HFF-Myc (cell line): ENCODE data around the gene CD101.

ENCODE experiments used
- DNase-seq: peaks from one replicate; pipeline ENCODE4 v3.0.0-alpha.2; 2011; ENCODE audit warnings: low read depth; ENCODE audit errors: extremely low read depth
- H3K4me3 ChIP-seq: replicated peaks from 2 replicates; pipeline ENCODE4 v1.5.1; 2011; ENCODE audit warnings: low read depth, mild to moderate bottlenecking, control low read depth, low read length
- CTCF ChIP-seq: IDR thresholded peaks from 2 replicates; pipeline ENCODE4 v1.5.1; 2012; ENCODE audit warnings: mild to moderate bottlenecking, low read depth, low read length, control low read depth; ENCODE audit errors: missing control alignments

Gene CD101

DNA sequence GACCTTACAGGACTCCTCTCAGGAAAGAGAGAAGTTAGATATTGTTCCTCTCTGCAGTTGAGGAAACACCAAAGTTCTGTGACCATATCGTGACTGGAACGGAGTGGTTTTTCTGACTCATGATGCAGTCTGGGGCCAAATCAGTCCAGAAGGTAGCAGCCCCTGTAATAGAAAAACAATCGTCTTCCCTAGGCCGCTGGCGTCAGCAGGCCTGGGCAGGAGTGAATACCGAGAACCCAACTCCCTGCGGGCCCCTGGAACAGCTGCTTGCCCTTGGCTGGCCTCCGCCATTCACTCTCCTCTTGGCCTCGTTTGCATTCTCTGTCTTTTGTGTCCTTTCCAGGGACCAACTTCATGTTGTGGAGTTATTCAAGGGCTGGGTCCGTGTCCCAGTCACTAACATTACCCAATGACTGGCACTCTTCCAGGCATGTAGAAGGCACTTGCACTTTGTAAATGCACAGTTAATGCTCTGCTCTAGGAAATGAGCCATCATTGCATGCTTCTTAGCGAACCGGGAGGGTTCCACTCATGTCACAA, 10.9 kb upstream of the CD101 start:
- DNase-seq, result no peak
- no peak for TF ChIP-seq CTCF
- no peak overlapping the region for H3K4me3 ChIP-seq

DNA sequence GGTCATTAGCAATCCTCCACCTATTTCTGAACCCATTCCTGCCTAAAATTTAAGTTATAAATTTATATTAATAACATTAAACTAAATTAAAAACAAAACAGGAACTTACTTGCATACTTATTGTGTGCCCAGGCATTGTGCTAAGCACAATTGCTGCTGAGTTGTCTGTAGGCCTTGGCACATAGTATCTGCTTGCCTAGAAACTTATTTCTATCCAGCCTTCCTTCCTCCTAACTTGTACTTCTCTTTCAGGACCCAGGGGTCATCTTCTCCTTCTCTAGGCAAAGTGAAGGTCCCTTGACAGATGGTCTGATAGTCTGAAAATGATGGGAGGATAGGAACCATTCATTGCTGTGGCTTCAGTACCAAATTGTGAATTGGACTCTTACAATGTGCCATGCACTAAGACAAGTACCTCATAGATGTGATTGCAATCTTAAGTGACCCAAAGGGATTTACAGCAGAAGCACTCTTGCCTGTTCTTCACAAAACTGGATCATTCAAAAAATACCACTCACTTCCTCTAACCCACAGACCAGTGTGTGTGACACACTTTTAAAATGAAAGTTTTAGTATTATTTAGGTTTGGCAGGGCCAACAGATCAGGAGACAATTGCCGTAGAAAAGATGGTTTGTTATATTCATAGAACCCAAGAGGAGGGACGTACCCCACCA, 10.3 kb upstream of the CD101 start:
- no peak for DNase-seq
- no peak for TF ChIP-seq CTCF
- no peak overlapping the region for H3K4me3 ChIP-seq

- no peak for TF ChIP-seq CTCF
- no peak overlapping the region for H3K4me3 ChIP-seq
- DNase-seq, result no peak
Measured at GRCh38 chr1:116991918-116992317, 9.6 kb upstream of the CD101 start.

- TF ChIP-seq CTCF, result no peak
- no peak overlapping the region for H3K4me3 ChIP-seq
- DNase-seq, result no peak
Measured at GRCh38 chr1:116993286-116993685, 8.3 kb upstream of the CD101 start.

DNA sequence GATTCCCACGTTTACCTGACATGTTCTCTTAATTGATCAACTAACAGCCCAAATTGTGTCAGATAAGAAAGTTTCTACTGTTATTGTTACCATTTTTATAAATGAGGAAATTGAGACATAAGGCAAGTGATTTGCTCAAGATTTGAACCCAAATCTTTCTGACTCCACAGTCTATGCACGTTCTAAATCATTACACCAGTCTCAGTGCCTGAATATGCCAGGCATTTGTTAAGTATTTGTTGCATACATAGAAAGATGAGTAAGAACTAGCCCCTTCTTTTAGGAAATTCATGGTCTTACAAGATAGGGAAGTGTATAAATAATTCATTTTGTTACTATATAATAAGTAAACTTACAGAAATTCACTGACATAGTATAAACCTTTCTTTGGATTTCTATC, 7.1 kb upstream of the CD101 start:
- no peak for TF ChIP-seq CTCF
- H3K4me3 ChIP-seq, result no peak overlapping the region
- no peak for DNase-seq

DNA sequence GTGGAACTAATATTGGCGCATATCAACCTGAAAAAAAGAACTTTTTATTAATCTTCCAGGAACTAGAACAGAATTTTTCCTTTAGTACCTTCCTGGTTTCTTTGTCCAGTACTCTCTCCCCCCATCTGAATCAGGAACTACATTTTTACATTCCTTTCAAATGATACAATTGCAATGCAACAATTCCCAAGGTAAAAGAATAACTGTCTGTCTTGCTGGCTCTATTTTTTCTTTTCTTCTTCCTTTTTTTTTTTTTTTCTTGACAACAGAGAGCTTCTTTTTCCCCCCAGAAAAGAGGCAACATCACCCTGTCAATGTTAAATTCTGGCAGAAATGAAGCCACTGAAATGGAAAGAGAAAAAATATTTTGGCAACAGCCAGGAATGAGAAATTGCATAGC, 4.5 kb upstream of the CD101 start:
- no peak for DNase-seq
- no peak for TF ChIP-seq CTCF

GRCh38 chr1:116997636-116998035, 3.9 kb upstream of the CD101 start:
- no peak for TF ChIP-seq CTCF
- no peak for DNase-seq
- no peak overlapping the region for H3K4me3 ChIP-seq

More for the DNA sequence above, 4.5 kb upstream of the CD101 start:
- no peak overlapping the region for H3K4me3 ChIP-seq
